ENCODE data around the gene BCL7A. TPM values are rescaled to one million over a fixed set of nuclear protein-coding genes. Genes with fewer than 3 reads are reported as not detected.

BCL7A gene
- polyA plus RNA-seq, 1 of the 3 experiments (the other 2 are of a cell fraction): 34.0 TPM

- ChIA-PET CTCF (interaction anchor here (4.9 kb wide), 1 partner anchor 61 kb away, joined by 33 read pairs; no protein-coding TSS in a partner anchor), POLR2A (no interaction called here)
- 99% methylated on average over 15 of the region's 23 CpGs for WGBS (ENCODE audit: low lambda C conversion rate)
Measured at GRCh38 chr12:122061253-122061652, 39.6 kb downstream of the BCL7A start.

More at GRCh38 chr12:122061253-122061652, 39.6 kb downstream of the BCL7A start:
- H3K27ac ChIP-seq (ENCODE audit: low read depth in 2 of 2, low read length in 1 of 2): no peak overlapping the region
- H2AFZ ChIP-seq (ENCODE audit: low read depth): no peak overlapping the region
- no peaks in the 10 kb centered on the region for H3K9me2 ChIP-seq
- no peak for DNase-seq
- H3K4me2 ChIP-seq: no peak overlapping the region
- H3K27me3 ChIP-seq (ENCODE audit: insufficient read depth): no peaks in the 10 kb centered on the region
- peaks cover 39% of the 10 kb centered on the region for H3F3A ChIP-seq (replicated peaks; ENCODE audit: insufficient read depth)
- peaks cover 3% of the 10 kb centered on the region for H3K79me2 ChIP-seq (ENCODE audit: insufficient read depth)
- peaks cover 28 to 30% of the 10 kb centered on the region in 2 experiments; a peak in 3 of 4 replicates for H3K4me1 ChIP-seq (ENCODE audit: control insufficient read depth in 1 of 2, insufficient read depth in 2 of 2, low read depth in 1 of 2, low read length in 1 of 2)
- TF ChIP-seq NRF1 (IDR thresholded peaks at IDR 0.05; ENCODE audit: low read depth, low read length) (no peak), EP300 (IDR thresholded peaks at IDR 0.05; ENCODE audit: borderline replicate concordance in 1 of 2, low read depth in 1 of 2, low read length in 1 of 2) (no peak), GATA2 (CRISPR knock-in tag; IDR thresholded peaks at IDR 0.05) (no peak), PBX3 (IDR thresholded peaks at IDR 0.05) (no peak), USF2 (IDR thresholded peaks at IDR 0.05; ENCODE audit: borderline replicate concordance, low read depth, low read length) (no peak), CHD2 (IDR thresholded peaks at IDR 0.05; ENCODE audit: low read length, partially characterized antibody) (no peak), SMC3 (IDR thresholded peaks at IDR 0.05; ENCODE audit: low read depth, low read length) (no peak), NFIC (IDR thresholded peaks at IDR 0.05; ENCODE audit: borderline replicate concordance) (no peak), ZBTB33 (IDR thresholded peaks at IDR 0.05; ENCODE audit: borderline replicate concordance, low read depth) (no peak), RCOR1 (IDR thresholded peaks at IDR 0.05; ENCODE audit: low read length) (no peak)
- no peaks in the 10 kb centered on the region for H4K20me1 ChIP-seq (ENCODE audit: insufficient read depth)
- no peak overlapping the region for H3K4me3 ChIP-seq (ENCODE audit: low read depth in 2 of 2, low read length in 1 of 2)
- no peak overlapping the region for H3K9ac ChIP-seq
- H3K36me3 ChIP-seq (replicated peaks in 1 of 2; ENCODE audit: control insufficient read depth in 1 of 2, insufficient read depth in 2 of 2, low read length in 1 of 2): peaks cover 5 to 27% of the 10 kb centered on the region in 2 experiments
- H3K9me3 ChIP-seq: no peaks in the 10 kb centered on the region
